GM23338 (cell line): Measurements from ENCODE around the gene DYRK4. TPM values are rescaled to one million over a fixed set of nuclear protein-coding genes. Genes with fewer than 3 reads are reported as not detected.

Experiments
- ATAC-seq: fragments of 200-7000 bp; cut with Tn5 transposase; 3 replicates; pipeline ENCODE4 v1.9.1; 2020
- DNase-seq: peaks from one replicate; pipeline ENCODE4 v3.0.0-alpha.2; 2015; ENCODE audit warnings: low spot score
- H2AFZ ChIP-seq: fragments of 200-600 bp; sonication (generic); 2 replicates; pipeline ENCODE4 v1.8.0; 2016; ENCODE audit warnings: antibody characterized with exemption, mild to moderate bottlenecking, moderate library complexity
- H3F3A ChIP-seq: fragments of 200-600 bp; sonication (generic); replicated peaks from 2 replicates; pipeline ENCODE4 v1.8.0; 2017; ENCODE audit warnings: antibody characterized with exemption, mixed run types, low read depth
- H3K27ac ChIP-seq: fragments of 200-600 bp; sonication (generic); 2 replicates; pipeline ENCODE4 v1.6.1; 2016; ENCODE audit warnings: low read depth
- H3K27me3 ChIP-seq: fragments of 200-600 bp; sonication (generic); 2 replicates; pipeline ENCODE4 v1.8.0; 2016; ENCODE audit warnings: mild to moderate bottlenecking, mixed run types, moderate library complexity; ENCODE audit not compliant: insufficient read depth
- H3K36me3 ChIP-seq: fragments of 200-600 bp; sonication (generic); 2 replicates; pipeline ENCODE4 v1.8.0; 2016; ENCODE audit warnings: mild to moderate bottlenecking; ENCODE audit not compliant: insufficient read depth
- H3K4me1 ChIP-seq: fragments of 200-600 bp; sonication (generic); 2 replicates; pipeline ENCODE4 v1.8.0; 2016; ENCODE audit warnings: mild to moderate bottlenecking, moderate library complexity; ENCODE audit not compliant: insufficient read depth
- H3K4me2 ChIP-seq: fragments of 200-600 bp; sonication (generic); 2 replicates; pipeline ENCODE4 v1.7.1; 2017; ENCODE audit warnings: mixed run types
- H3K4me3 ChIP-seq: fragments of 200-600 bp; sonication (generic); 2 replicates; pipeline ENCODE4 v1.6.1; 2016; ENCODE audit warnings: mixed run types
- H3K79me2 ChIP-seq: fragments of 200-600 bp; sonication (generic); replicated peaks from 2 replicates; pipeline ENCODE4 v1.8.0; 2017; ENCODE audit warnings: mild to moderate bottlenecking; ENCODE audit not compliant: insufficient read depth
- H3K9me2 ChIP-seq: fragments of 200-600 bp; sonication (generic); 2 replicates; pipeline ENCODE4 v1.8.0; 2017; ENCODE audit not compliant: insufficient read depth
- H4K20me1 ChIP-seq: fragments of 200-600 bp; sonication (generic); replicated peaks from 2 replicates; pipeline ENCODE4 v1.8.0; 2017; ENCODE audit warnings: mild to moderate bottlenecking; ENCODE audit not compliant: insufficient read depth
- H3K27ac Mint-ChIP-seq: 2 replicates; pipeline ENCODE4 v1.8.0; 2020; ENCODE audit warnings: inconsistent platforms, mild to moderate bottlenecking, moderate library complexity, mixed read lengths
- H3K27me3 Mint-ChIP-seq: 3 replicates; pipeline ENCODE4 v1.8.0; 2022; ENCODE audit warnings: low read depth, mild to moderate bottlenecking, moderate library complexity, mixed read lengths, inconsistent platforms; ENCODE audit not compliant: insufficient read depth, poor library complexity
- H3K36me3 Mint-ChIP-seq: 3 replicates; pipeline ENCODE4 v1.8.0; 2021; ENCODE audit warnings: low read depth, mild to moderate bottlenecking, inconsistent platforms, moderate library complexity, mixed read lengths
- H3K4me1 Mint-ChIP-seq: 3 replicates; pipeline ENCODE4 v1.8.0; 2020; ENCODE audit warnings: mild to moderate bottlenecking, inconsistent platforms, mixed read lengths
- H3K4me3 Mint-ChIP-seq: 3 replicates; pipeline ENCODE4 v1.8.0; 2021; ENCODE audit warnings: moderate library complexity, mild to moderate bottlenecking, inconsistent platforms, mixed read lengths
- H3K9me3 Mint-ChIP-seq: 3 replicates; pipeline ENCODE4 v1.8.0; 2020; ENCODE audit warnings: moderate library complexity, mild to moderate bottlenecking, inconsistent platforms, mixed read lengths
- NANOG ChIP-seq: IDR thresholded peaks from 2 replicates; pipeline ENCODE4 v1.6.1; 2016; ENCODE audit warnings: antibody characterized with exemption, borderline replicate concordance
- POLR2AphosphoS5 ChIP-seq: IDR thresholded peaks from 2 replicates; pipeline ENCODE4 v1.6.1; 2016; ENCODE audit warnings: antibody characterized with exemption, low read depth
- STAT1 ChIP-seq: IDR thresholded peaks from one replicate; pipeline ENCODE4 v1.6.1; 2016; ENCODE audit warnings: antibody characterized with exemption; ENCODE audit not compliant: unreplicated experiment
- polyA plus RNA-seq: library from polyadenylated mRNA; unstranded; fragments of >200 nt; fragmentation: Nextera tagmentation; extraction: Ambion mirVana; gene quantifications from 2 replicates; pipeline ENCODE4 v1.2.1, GENCODE V29; 2016
- total RNA-seq: library from RNA; depleted of rRNA; stranded (reverse); fragments of >200 nt; shearing (Covaris generic); gene quantifications from 2 replicates; pipeline ENCODE4 v1.2.3, GENCODE V29; 2014
- TF ChIP-seq, protein P1 (sequence below): IDR thresholded peaks from 2 replicates; pipeline ENCODE4 v1.6.1; 2016; ENCODE audit warnings: antibody characterized with exemption
- TF ChIP-seq, protein P2 (sequence below): fragments of 250-450 bp; sonication (Bioruptor Pico); IDR thresholded peaks from 2 replicates; pipeline ENCODE4 v1.5.0; 2020; ENCODE audit warnings: mild to moderate bottlenecking, moderate library complexity
- TF ChIP-seq, protein P3 (sequence below), 2 experiments: fragments of 200-600 bp in 1 of 2; sonication (generic) in 1 of 2; conservative IDR thresholded peaks; 2 replicates each; pipeline versions ENCODE4 v1.5.1 to v1.6.1; 2016 to 2017; ENCODE audit warnings: antibody characterized with exemption in 2 of 2, low read depth in 2 of 2, mild to moderate bottlenecking in 2 of 2, moderate library complexity in 1 of 2
- TF ChIP-seq, protein P4 (sequence below): IDR thresholded peaks from one replicate; pipeline ENCODE4 v1.6.1; 2018; ENCODE audit warnings: antibody characterized with exemption; ENCODE audit not compliant: unreplicated experiment

Gene DYRK4
- total and polyA plus RNA-seq, 2 experiments from 2014 or later = 11.3 to 16.9 TPM

- peaks cover 4% of the 10 kb centered on the region; the same call in 1 of the 2 replicates for H3F3A ChIP-seq
- no peak for TF ChIP-seq STAT1
- TF ChIP-seq, protein P1, sequence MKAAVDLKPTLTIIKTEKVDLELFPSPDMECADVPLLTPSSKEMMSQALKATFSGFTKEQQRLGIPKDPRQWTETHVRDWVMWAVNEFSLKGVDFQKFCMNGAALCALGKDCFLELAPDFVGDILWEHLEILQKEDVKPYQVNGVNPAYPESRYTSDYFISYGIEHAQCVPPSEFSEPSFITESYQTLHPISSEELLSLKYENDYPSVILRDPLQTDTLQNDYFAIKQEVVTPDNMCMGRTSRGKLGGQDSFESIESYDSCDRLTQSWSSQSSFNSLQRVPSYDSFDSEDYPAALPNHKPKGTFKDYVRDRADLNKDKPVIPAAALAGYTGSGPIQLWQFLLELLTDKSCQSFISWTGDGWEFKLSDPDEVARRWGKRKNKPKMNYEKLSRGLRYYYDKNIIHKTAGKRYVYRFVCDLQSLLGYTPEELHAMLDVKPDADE = no peak
- H2AFZ ChIP-seq = no peak overlapping the region
- no peak overlapping the region for H3K4me3 ChIP-seq
- no peaks in the 10 kb centered on the region for H3K9me2 ChIP-seq
- Mint-ChIP-seq H3K27ac (no peak overlapping the region), H3K36me3 (peaks cover 14% of the 10 kb centered on the region; the same call in 2 of the 3 replicates), H3K9me3 (no peaks in the 10 kb centered on the region), H3K4me1 (peaks cover 9% of the 10 kb centered on the region; the same call in 2 of the 3 replicates), H3K4me3 (no peak overlapping the region), H3K27me3 (peaks cover 10% of the 10 kb centered on the region)
- no peak overlapping the region for H3K4me2 ChIP-seq
- no peaks in the 10 kb centered on the region for H3K79me2 ChIP-seq
- peaks cover 10% of the 10 kb centered on the region for H3K27me3 ChIP-seq
- ATAC-seq = no peak
- no peaks in the 10 kb centered on the region for H4K20me1 ChIP-seq
- no peak overlapping the region for H3K27ac ChIP-seq
- H3K4me1 ChIP-seq = 0 out of 2 replicates have a peak, but pooled peaks cover 4% of the 10 kb centered on the region
- peaks cover 22% of the 10 kb centered on the region; the same call in 1 of the 2 replicates for H3K36me3 ChIP-seq
- DNase-seq = no peak
Observed at GRCh38 chr12:4558171-4558570, 3.8 kb upstream of the DYRK4 start.

GRCh38 chr12:4563336-4563735, 1.3 kb downstream of the DYRK4 start:
- Histone ChIP-seq H3K4me2 (no peak overlapping the region), H3K4me1 (0 out of 2 replicates have a peak, but pooled peaks cover 4% of the 10 kb centered on the region), H3K4me3 (no peak overlapping the region), H3K9me2 (no peaks in the 10 kb centered on the region), H3K79me2 (no peaks in the 10 kb centered on the region), H3K27ac (no peak overlapping the region), H2AFZ (no peak overlapping the region; the same call in 1 of the 2 replicates), H4K20me1 (no peaks in the 10 kb centered on the region), H3F3A (peaks cover 7% of the 10 kb centered on the region; the same call in 1 of the 2 replicates), H3K27me3 (peaks cover 25% of the 10 kb centered on the region), H3K36me3 (peaks cover 8% of the 10 kb centered on the region; the same call in 1 of the 2 replicates)
- ATAC-seq = no peak
- no peaks in the 10 kb centered on the region for H3K9me3 Mint-ChIP-seq
- peaks cover 3% of the 10 kb centered on the region; the same call in 2 of the 3 replicates for H3K36me3 Mint-ChIP-seq
- H3K27me3 Mint-ChIP-seq = peaks cover 17% of the 10 kb centered on the region
- DNase-seq = no peak
- H3K27ac Mint-ChIP-seq = no peak overlapping the region
- H3K4me3 Mint-ChIP-seq = no peak overlapping the region
- TF ChIP-seq, protein P2, sequence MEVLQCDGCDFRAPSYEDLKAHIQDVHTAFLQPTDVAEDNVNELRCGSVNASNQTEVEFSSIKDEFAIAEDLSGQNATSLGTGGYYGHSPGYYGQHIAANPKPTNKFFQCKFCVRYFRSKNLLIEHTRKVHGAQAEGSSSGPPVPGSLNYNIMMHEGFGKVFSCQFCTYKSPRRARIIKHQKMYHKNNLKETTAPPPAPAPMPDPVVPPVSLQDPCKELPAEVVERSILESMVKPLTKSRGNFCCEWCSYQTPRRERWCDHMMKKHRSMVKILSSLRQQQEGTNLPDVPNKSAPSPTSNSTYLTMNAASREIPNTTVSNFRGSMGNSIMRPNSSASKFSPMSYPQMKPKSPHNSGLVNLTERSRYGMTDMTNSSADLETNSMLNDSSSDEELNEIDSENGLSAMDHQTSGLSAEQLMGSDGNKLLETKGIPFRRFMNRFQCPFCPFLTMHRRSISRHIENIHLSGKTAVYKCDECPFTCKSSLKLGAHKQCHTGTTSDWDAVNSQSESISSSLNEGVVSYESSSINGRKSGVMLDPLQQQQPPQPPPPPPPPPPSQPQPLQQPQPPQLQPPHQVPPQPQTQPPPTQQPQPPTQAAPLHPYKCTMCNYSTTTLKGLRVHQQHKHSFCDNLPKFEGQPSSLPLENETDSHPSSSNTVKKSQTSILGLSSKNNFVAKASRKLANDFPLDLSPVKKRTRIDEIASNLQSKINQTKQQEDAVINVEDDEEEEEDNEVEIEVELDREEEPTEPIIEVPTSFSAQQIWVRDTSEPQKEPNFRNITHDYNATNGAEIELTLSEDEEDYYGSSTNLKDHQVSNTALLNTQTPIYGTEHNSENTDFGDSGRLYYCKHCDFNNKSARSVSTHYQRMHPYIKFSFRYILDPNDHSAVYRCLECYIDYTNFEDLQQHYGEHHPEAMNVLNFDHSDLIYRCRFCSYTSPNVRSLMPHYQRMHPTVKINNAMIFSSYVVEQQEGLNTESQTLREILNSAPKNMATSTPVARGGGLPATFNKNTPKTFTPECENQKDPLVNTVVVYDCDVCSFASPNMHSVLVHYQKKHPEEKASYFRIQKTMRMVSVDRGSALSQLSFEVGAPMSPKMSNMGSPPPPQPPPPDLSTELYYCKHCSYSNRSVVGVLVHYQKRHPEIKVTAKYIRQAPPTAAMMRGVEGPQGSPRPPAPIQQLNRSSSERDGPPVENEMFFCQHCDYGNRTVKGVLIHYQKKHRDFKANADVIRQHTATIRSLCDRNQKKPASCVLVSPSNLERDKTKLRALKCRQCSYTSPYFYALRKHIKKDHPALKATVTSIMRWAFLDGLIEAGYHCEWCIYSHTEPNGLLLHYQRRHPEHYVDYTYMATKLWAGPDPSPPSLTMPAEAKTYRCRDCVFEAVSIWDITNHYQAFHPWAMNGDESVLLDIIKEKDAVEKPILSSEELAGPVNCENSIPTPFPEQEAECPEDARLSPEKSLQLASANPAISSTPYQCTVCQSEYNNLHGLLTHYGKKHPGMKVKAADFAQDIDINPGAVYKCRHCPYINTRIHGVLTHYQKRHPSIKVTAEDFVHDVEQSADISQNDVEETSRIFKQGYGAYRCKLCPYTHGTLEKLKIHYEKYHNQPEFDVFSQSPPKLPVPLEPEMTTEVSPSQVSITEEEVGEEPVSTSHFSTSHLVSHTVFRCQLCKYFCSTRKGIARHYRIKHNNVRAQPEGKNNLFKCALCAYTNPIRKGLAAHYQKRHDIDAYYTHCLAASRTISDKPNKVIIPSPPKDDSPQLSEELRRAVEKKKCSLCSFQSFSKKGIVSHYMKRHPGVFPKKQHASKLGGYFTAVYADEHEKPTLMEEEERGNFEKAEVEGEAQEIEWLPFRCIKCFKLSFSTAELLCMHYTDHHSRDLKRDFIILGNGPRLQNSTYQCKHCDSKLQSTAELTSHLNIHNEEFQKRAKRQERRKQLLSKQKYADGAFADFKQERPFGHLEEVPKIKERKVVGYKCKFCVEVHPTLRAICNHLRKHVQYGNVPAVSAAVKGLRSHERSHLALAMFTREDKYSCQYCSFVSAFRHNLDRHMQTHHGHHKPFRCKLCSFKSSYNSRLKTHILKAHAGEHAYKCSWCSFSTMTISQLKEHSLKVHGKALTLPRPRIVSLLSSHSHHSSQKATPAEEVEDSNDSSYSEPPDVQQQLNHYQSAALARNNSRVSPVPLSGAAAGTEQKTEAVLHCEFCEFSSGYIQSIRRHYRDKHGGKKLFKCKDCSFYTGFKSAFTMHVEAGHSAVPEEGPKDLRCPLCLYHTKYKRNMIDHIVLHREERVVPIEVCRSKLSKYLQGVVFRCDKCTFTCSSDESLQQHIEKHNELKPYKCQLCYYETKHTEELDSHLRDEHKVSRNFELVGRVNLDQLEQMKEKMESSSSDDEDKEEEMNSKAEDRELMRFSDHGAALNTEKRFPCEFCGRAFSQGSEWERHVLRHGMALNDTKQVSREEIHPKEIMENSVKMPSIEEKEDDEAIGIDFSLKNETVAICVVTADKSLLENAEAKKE (CRISPR knock-in tag) = no peak
- TF ChIP-seq NANOG (no peak), POLR2AphosphoS5 (no peak), STAT1 (no peak)
- TF ChIP-seq, protein P3, sequence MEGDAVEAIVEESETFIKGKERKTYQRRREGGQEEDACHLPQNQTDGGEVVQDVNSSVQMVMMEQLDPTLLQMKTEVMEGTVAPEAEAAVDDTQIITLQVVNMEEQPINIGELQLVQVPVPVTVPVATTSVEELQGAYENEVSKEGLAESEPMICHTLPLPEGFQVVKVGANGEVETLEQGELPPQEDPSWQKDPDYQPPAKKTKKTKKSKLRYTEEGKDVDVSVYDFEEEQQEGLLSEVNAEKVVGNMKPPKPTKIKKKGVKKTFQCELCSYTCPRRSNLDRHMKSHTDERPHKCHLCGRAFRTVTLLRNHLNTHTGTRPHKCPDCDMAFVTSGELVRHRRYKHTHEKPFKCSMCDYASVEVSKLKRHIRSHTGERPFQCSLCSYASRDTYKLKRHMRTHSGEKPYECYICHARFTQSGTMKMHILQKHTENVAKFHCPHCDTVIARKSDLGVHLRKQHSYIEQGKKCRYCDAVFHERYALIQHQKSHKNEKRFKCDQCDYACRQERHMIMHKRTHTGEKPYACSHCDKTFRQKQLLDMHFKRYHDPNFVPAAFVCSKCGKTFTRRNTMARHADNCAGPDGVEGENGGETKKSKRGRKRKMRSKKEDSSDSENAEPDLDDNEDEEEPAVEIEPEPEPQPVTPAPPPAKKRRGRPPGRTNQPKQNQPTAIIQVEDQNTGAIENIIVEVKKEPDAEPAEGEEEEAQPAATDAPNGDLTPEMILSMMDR (conservative IDR thresholded peaks at IDR 0.05; ENCODE audit: low read depth in 2 of 2) = no peak
- TF ChIP-seq, protein P4, sequence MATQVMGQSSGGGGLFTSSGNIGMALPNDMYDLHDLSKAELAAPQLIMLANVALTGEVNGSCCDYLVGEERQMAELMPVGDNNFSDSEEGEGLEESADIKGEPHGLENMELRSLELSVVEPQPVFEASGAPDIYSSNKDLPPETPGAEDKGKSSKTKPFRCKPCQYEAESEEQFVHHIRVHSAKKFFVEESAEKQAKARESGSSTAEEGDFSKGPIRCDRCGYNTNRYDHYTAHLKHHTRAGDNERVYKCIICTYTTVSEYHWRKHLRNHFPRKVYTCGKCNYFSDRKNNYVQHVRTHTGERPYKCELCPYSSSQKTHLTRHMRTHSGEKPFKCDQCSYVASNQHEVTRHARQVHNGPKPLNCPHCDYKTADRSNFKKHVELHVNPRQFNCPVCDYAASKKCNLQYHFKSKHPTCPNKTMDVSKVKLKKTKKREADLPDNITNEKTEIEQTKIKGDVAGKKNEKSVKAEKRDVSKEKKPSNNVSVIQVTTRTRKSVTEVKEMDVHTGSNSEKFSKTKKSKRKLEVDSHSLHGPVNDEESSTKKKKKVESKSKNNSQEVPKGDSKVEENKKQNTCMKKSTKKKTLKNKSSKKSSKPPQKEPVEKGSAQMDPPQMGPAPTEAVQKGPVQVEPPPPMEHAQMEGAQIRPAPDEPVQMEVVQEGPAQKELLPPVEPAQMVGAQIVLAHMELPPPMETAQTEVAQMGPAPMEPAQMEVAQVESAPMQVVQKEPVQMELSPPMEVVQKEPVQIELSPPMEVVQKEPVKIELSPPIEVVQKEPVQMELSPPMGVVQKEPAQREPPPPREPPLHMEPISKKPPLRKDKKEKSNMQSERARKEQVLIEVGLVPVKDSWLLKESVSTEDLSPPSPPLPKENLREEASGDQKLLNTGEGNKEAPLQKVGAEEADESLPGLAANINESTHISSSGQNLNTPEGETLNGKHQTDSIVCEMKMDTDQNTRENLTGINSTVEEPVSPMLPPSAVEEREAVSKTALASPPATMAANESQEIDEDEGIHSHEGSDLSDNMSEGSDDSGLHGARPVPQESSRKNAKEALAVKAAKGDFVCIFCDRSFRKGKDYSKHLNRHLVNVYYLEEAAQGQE = no peak
- peaks cover 9% of the 10 kb centered on the region; the same call in 2 of the 3 replicates for H3K4me1 Mint-ChIP-seq
